ENCODE data around the gene CD300H. TPM values are rescaled to one million over a fixed set of nuclear protein-coding genes. Genes with fewer than 3 reads are reported as not detected.

CD300H gene
- total RNA-seq, 5 donors from 2014 or later (not counting 1 experiment from before 2014, with no cell fraction given), result not detected

- 60% methylated on average over 9 of the region's 14 CpGs for WGBS (ENCODE audit: insufficient coverage)
- Mint-ChIP-seq H3K4me3 (peak within 1 kb of the TSS in 1 of 3 donors; percentile 56), H3K27ac (peak within 1 kb of the TSS in 1 of 2 donors; percentile 40), H3K4me1 (peaks cover 10 to 18% (median 11%) of the 10 kb centered on the region in 3 donors), H3K27me3 (peaks cover 4 to 41% of the 10 kb centered on the region in 2 donors), H3K9me3 (no peaks in the 10 kb centered on the region), H3K36me3 (no peaks in the 10 kb centered on the region)
- H3K9me3 ChIP-seq, result no peaks in the 10 kb centered on the region
- ChIA-PET CTCF (interaction anchor here in 1 of 2 donors (1.3 kb wide), 1 partner anchor 26 kb away, joined by 3 read pairs; no protein-coding TSS in a partner anchor), POLR2A (interaction anchor here in 1 of 2 donors (0.5 to 0.6 kb wide), 2 partner anchors 13 to 353 kb away, joined by 3 read pairs; no protein-coding TSS in a partner anchor)
- peak in 3 of 35 experiments; percentile 11 to 21 (median 13) for DNase-seq
- no peaks in the 10 kb centered on the region for H3K36me3 ChIP-seq (ENCODE audit: control insufficient read depth in 2 of 2, extremely low read depth in 1 of 2, insufficient read depth in 1 of 2, low read length in 1 of 2)
- H3K4me1 ChIP-seq (ENCODE audit: control insufficient read depth in 1 of 2, extremely low read depth in 1 of 2, insufficient read depth in 2 of 2, low read length in 2 of 2), result peaks cover 7 to 9% of the 10 kb centered on the region in 2 experiments
- peaks cover 0 to 14% of the 10 kb centered on the region in 2 experiments for H3K27me3 ChIP-seq (replicated peaks in 1 of 2; ENCODE audit: control insufficient read depth in 2 of 2, extremely low read depth in 1 of 2, insufficient read depth in 2 of 2, low read length in 1 of 2)
- H3K4me3 ChIP-seq (ENCODE audit: control insufficient read depth in 1 of 2, extremely low read depth in 1 of 2, low read length in 1 of 2), result peak within 1 kb of the TSS in 1 of 2 donors; percentile 41
- peak in 3 of 4 experiments; percentile 59 to 78 (median 72) for ATAC-seq (replicated peaks in 1 of 4)
- no peak within 1 kb of the TSS for H3K27ac ChIP-seq (ENCODE audit: low read length)
Measured at GRCh38 chr17:74592087-74592990, 25.0 kb upstream of the CD300H start, which contains the start of gene CD300LD. Gene CD300LD (minus strand): TSS chr17:74592283. CDS start chr17:74592202, 81 bp downstream.

GRCh38 chr17:74591503-74591902 is 24.2 kb upstream of the CD300H start:
- no peak for ATAC-seq (replicated peaks in 1 of 4)
- no peaks in the 10 kb centered on the region for H3K9me3 Mint-ChIP-seq
- H3K4me1 ChIP-seq (ENCODE audit: control insufficient read depth in 1 of 2, extremely low read depth in 1 of 2, insufficient read depth in 2 of 2, low read length in 2 of 2), result peaks cover 7 to 9% of the 10 kb centered on the region in 2 experiments
- ChIA-PET POLR2A (interaction anchor here in 1 of 2 donors (0.5 kb wide), 1 partner anchor 354 kb away, joined by 3 read pairs; no protein-coding TSS in a partner anchor), CTCF (interaction anchor here (0.6 to 1.3 kb wide), 2 partner anchors 19 to 25 kb away, joined by 3 to 4 read pairs; no protein-coding TSS in a partner anchor)
- no peaks in the 10 kb centered on the region for H3K36me3 Mint-ChIP-seq
- H3K36me3 ChIP-seq (ENCODE audit: control insufficient read depth in 2 of 2, extremely low read depth in 1 of 2, insufficient read depth in 1 of 2, low read length in 1 of 2), result no peaks in the 10 kb centered on the region
- H3K4me3 Mint-ChIP-seq, result peak overlapping the region in 1 of 3 donors; percentile 56
- WGBS (ENCODE audit: insufficient coverage), result no CpG with 5 or more reads among the region's 1 CpG
- no peak overlapping the region for H3K4me3 ChIP-seq (ENCODE audit: control insufficient read depth in 1 of 2, extremely low read depth in 1 of 2, low read length in 1 of 2)
- H3K27me3 ChIP-seq (replicated peaks in 1 of 2; ENCODE audit: control insufficient read depth in 2 of 2, extremely low read depth in 1 of 2, insufficient read depth in 2 of 2, low read length in 1 of 2), result peaks cover 0 to 15% of the 10 kb centered on the region in 2 experiments
- H3K27ac Mint-ChIP-seq, result peak overlapping the region in 1 of 2 donors; percentile 40
- no peak for DNase-seq
- no peaks in the 10 kb centered on the region for H3K9me3 ChIP-seq
- H3K4me1 Mint-ChIP-seq, result peaks cover 10 to 18% (median 11%) of the 10 kb centered on the region in 3 donors
- no peak overlapping the region for H3K27ac ChIP-seq (ENCODE audit: low read length)
- peaks cover 4 to 45% of the 10 kb centered on the region in 2 donors for H3K27me3 Mint-ChIP-seq

DNA sequence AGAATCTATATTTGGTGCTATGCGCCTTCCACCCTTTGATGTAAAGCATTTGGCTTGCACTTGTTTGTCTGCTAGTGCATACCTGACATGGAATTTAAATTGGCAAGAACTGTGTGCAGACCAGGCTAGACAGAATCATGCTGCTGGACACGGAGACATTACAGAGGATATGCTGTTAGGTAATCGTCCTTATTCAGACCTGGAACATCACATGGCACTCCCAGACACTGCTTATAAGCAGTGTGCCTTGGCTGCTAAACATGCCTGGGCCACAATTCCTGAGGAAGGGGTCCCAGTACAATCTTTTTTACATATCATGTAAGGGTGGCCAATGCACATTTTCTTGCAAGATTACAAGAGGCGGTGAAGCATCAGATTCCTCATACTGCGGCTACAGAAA is 18.4 kb upstream of the CD300H start:
- DNase-seq (no peak), ATAC-seq (replicated peaks in 1 of 4) (no peak)
- H3K4me3 ChIP-seq (ENCODE audit: control insufficient read depth in 1 of 2, extremely low read depth in 1 of 2, low read length in 1 of 2), result no peak overlapping the region
- peaks cover 0 to 11% of the 10 kb centered on the region in 2 experiments for H3K27me3 ChIP-seq (replicated peaks in 1 of 2; ENCODE audit: control insufficient read depth in 2 of 2, extremely low read depth in 1 of 2, insufficient read depth in 2 of 2, low read length in 1 of 2)
- H3K9me3 ChIP-seq, result no peaks in the 10 kb centered on the region
- H3K27ac ChIP-seq (ENCODE audit: low read length), result no peak overlapping the region
- H3K36me3 ChIP-seq (ENCODE audit: control insufficient read depth in 2 of 2, extremely low read depth in 1 of 2, insufficient read depth in 1 of 2, low read length in 1 of 2), result no peaks in the 10 kb centered on the region
- H3K27me3 Mint-ChIP-seq, result peaks cover 0 to 26% of the 10 kb centered on the region in 2 donors
- H3K9me3 Mint-ChIP-seq, result no peaks in the 10 kb centered on the region
- CTCF ChIA-PET, result no interaction called here
- H3K4me1 ChIP-seq (ENCODE audit: control insufficient read depth in 1 of 2, extremely low read depth in 1 of 2, insufficient read depth in 2 of 2, low read length in 2 of 2), result no peaks in the 10 kb centered on the region
- WGBS (ENCODE audit: insufficient coverage), result 74% methylated on average over 3 of the region's 5 CpGs
- H3K4me1 Mint-ChIP-seq, result no peaks in the 10 kb centered on the region
- H3K4me3 Mint-ChIP-seq, result no peak overlapping the region
- H3K36me3 Mint-ChIP-seq, result no peaks in the 10 kb centered on the region
- POLR2A ChIA-PET, result no interaction called here
- no peak overlapping the region for H3K27ac Mint-ChIP-seq

GRCh38 chr17:74584292-74585060 is 17.2 kb upstream of the CD300H start:
- no peak overlapping the region for H3K4me3 Mint-ChIP-seq
- H3K36me3 Mint-ChIP-seq, result no peaks in the 10 kb centered on the region
- Histone ChIP-seq H3K27me3 (replicated peaks in 1 of 2; ENCODE audit: control insufficient read depth in 2 of 2, extremely low read depth in 1 of 2, insufficient read depth in 2 of 2, low read length in 1 of 2) (peaks cover 0 to 9% of the 10 kb centered on the region in 2 experiments), H3K36me3 (ENCODE audit: control insufficient read depth in 2 of 2, extremely low read depth in 1 of 2, insufficient read depth in 1 of 2, low read length in 1 of 2) (no peaks in the 10 kb centered on the region), H3K4me3 (ENCODE audit: control insufficient read depth in 1 of 2, extremely low read depth in 1 of 2, low read length in 1 of 2) (no peak overlapping the region), H3K4me1 (ENCODE audit: control insufficient read depth in 1 of 2, extremely low read depth in 1 of 2, insufficient read depth in 2 of 2, low read length in 2 of 2) (peaks cover 0 to 8% of the 10 kb centered on the region in 2 experiments), H3K27ac (ENCODE audit: low read length) (no peak overlapping the region), H3K9me3 (no peaks in the 10 kb centered on the region)
- peaks cover 0 to 22% of the 10 kb centered on the region in 2 donors for H3K27me3 Mint-ChIP-seq
- no peak for ATAC-seq (replicated peaks in 1 of 4)
- WGBS (ENCODE audit: insufficient coverage), result 91% methylated on average over 11 of the region's 14 CpGs
- H3K4me1 Mint-ChIP-seq, result peaks cover 8 to 12% (median 11%) of the 10 kb centered on the region in 3 donors
- H3K9me3 Mint-ChIP-seq, result no peaks in the 10 kb centered on the region
- ChIA-PET POLR2A (no interaction called here), CTCF (no interaction called here)
- H3K27ac Mint-ChIP-seq, result no peak overlapping the region
- no peak for DNase-seq

DNA sequence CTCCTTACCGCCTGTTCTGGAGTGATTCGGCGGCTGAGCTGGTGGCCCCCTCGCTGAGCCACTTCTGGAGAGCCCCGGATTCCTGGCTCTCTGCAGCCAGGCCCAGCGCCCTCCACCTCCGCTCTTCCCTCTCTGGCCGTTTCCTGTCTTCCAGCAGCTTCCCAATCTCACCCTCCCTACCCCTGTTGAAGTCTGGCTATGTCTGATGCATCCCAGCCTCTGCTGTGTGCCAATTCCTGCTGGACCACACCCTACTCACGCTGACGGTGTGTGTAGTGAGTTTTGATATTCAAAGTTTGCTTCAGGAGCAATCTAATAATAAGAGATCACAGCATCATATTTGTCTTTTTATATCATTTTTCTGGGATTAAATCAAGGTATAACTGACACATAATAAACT is 15.3 kb upstream of the CD300H start:
- H3K36me3 Mint-ChIP-seq, result no peaks in the 10 kb centered on the region
- POLR2A ChIA-PET, result no interaction called here
- no peak overlapping the region for H3K27ac ChIP-seq (ENCODE audit: low read length)
- peaks cover 0 to 6% of the 10 kb centered on the region in 2 experiments for H3K27me3 ChIP-seq (replicated peaks in 1 of 2; ENCODE audit: control insufficient read depth in 2 of 2, extremely low read depth in 1 of 2, insufficient read depth in 2 of 2, low read length in 1 of 2)
- CTCF ChIA-PET, result no interaction called here
- H3K9me3 Mint-ChIP-seq, result no peaks in the 10 kb centered on the region
- no peaks in the 10 kb centered on the region for H3K9me3 ChIP-seq
- H3K4me1 Mint-ChIP-seq, result peaks cover 14 to 17% (median 16%) of the 10 kb centered on the region in 3 donors
- H3K4me3 Mint-ChIP-seq, result no peak overlapping the region
- ATAC-seq (replicated peaks in 1 of 4) (no peak), DNase-seq (no peak)
- no peak overlapping the region for H3K4me3 ChIP-seq (ENCODE audit: control insufficient read depth in 1 of 2, extremely low read depth in 1 of 2, low read length in 1 of 2)
- no peaks in the 10 kb centered on the region for H3K36me3 ChIP-seq (ENCODE audit: control insufficient read depth in 2 of 2, extremely low read depth in 1 of 2, insufficient read depth in 1 of 2, low read length in 1 of 2)
- 87% methylated on average over 7 of the region's 10 CpGs for WGBS (ENCODE audit: insufficient coverage)
- peaks cover 0 to 12% of the 10 kb centered on the region in 2 donors for H3K27me3 Mint-ChIP-seq
- H3K4me1 ChIP-seq (ENCODE audit: control insufficient read depth in 1 of 2, extremely low read depth in 1 of 2, insufficient read depth in 2 of 2, low read length in 2 of 2), result peaks cover 0 to 11% of the 10 kb centered on the region in 2 experiments
- H3K27ac Mint-ChIP-seq, result no peak overlapping the region

DNA sequence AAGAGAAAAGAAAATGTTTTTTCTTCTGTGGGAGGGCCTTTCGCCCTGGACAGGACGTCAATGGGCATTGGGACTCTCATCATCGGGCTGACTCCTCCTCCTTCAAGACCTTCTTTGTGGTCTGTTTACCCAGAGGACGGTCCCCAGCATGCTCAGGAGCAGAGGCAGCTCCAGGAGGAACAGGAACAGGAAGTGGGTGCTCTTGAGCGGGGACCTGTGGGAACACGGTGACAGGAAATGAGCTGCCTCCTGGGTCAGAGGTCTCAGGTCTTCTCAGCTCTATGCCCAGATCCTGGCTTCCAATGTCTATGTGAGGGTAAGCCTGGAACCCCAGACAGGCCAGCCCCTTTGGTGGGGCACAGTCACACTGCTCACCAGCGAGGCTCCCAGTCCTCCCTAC is 12.6 kb upstream of the CD300H start:
- Histone ChIP-seq H3K36me3 (ENCODE audit: control insufficient read depth in 2 of 2, extremely low read depth in 1 of 2, insufficient read depth in 1 of 2, low read length in 1 of 2) (no peaks in the 10 kb centered on the region), H3K27me3 (replicated peaks in 1 of 2; ENCODE audit: control insufficient read depth in 2 of 2, extremely low read depth in 1 of 2, insufficient read depth in 2 of 2, low read length in 1 of 2) (peaks cover 0 to 5% of the 10 kb centered on the region in 2 experiments), H3K27ac (ENCODE audit: low read length) (no peak overlapping the region), H3K9me3 (no peaks in the 10 kb centered on the region), H3K4me1 (ENCODE audit: control insufficient read depth in 1 of 2, extremely low read depth in 1 of 2, insufficient read depth in 2 of 2, low read length in 2 of 2) (peaks cover 0 to 11% of the 10 kb centered on the region in 2 experiments), H3K4me3 (ENCODE audit: control insufficient read depth in 1 of 2, extremely low read depth in 1 of 2, low read length in 1 of 2) (no peak overlapping the region)
- Mint-ChIP-seq H3K9me3 (no peaks in the 10 kb centered on the region), H3K36me3 (no peaks in the 10 kb centered on the region), H3K4me3 (peak overlapping the region in 1 of 3 donors; percentile 36), H3K27me3 (peaks cover 0 to 2% of the 10 kb centered on the region in 2 donors), H3K27ac (no peak overlapping the region), H3K4me1 (peaks cover 14 to 17% (median 16%) of the 10 kb centered on the region in 3 donors)
- CTCF ChIA-PET, result no interaction called here
- DNase-seq (no peak), ATAC-seq (replicated peaks in 1 of 4) (no peak)
- POLR2A ChIA-PET, result no interaction called here
- WGBS (ENCODE audit: insufficient coverage), result 40% methylated on average over 7 of the region's 7 CpGs
